ENCODE results near the gene ARPP19. TPM values are rescaled to one million over a fixed set of nuclear protein-coding genes. Genes with fewer than 3 reads are reported as not detected.
"Not testable (repeated sequence)": the region's sequence is repeated elsewhere in the genome, so short reads cannot be mapped to it uniquely, and the experiment has no call there.

The ARPP19 gene
- total and polyA plus RNA-seq, 7 donors, result 134 to 374 (median 256) TPM

DNA sequence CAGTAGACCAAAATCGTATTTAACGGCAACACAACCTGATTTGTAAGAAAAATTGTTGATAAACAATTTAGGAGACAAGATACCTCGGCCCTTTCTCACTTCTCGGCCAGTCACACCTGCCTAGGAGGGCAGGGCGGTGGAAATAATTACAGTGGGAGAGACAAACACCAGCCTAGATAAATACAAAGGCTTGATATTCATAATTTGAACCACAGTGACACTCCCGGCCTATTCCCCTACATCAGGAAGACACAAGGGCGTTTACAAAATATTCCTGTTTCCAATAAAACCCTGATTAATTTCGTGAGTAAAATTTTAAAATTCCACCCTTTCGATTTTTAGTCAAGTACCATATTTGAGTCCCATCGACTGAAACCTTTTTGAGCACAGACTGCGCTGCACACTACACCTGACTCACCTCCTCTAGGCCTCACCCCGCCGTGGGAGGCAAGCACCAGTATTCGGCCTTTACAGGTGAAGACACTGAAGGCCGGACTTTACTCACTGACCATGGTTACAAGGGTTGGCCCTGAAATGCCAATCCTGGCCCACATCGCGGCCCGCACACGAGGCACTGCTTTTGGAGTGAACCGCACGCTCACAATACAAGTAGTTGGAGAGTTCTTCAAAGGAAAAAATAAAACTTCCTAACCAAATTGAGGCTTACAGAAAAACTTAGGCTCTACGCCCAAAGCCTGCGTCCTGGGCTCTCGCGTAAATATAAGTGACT is 794 bp downstream of the ARPP19 start:
- H3K36me3 ChIP-seq (ENCODE audit: insufficient read depth in 1 of 2, low read depth in 1 of 2), result no peaks in the 10 kb centered on the region
- H3K4me1 ChIP-seq, result peaks cover 28% of the 10 kb centered on the region
- intact Hi-C loops (cut with DNase I), result loop anchor here in 1 of 2 donors (5.0 to 10.0 kb wide), 3 partner anchors 41 to 551 kb away; partner anchors contain the start of genes MAPK6 and MYO5A
- ATAC-seq (peak; percentile 45 to 60 (median 56)), DNase-seq (peak in 1 of 2 donors; percentile 61)
- H3K4me3 ChIP-seq, result peak overlapping the region; percentile 88
- no peaks in the 10 kb centered on the region for H3K27me3 ChIP-seq (ENCODE audit: insufficient read depth in 3 of 3, low read length in 2 of 3)
- H3K27ac ChIP-seq, result peak overlapping the region; percentile 91
- TF ChIP-seq, protein P1, sequence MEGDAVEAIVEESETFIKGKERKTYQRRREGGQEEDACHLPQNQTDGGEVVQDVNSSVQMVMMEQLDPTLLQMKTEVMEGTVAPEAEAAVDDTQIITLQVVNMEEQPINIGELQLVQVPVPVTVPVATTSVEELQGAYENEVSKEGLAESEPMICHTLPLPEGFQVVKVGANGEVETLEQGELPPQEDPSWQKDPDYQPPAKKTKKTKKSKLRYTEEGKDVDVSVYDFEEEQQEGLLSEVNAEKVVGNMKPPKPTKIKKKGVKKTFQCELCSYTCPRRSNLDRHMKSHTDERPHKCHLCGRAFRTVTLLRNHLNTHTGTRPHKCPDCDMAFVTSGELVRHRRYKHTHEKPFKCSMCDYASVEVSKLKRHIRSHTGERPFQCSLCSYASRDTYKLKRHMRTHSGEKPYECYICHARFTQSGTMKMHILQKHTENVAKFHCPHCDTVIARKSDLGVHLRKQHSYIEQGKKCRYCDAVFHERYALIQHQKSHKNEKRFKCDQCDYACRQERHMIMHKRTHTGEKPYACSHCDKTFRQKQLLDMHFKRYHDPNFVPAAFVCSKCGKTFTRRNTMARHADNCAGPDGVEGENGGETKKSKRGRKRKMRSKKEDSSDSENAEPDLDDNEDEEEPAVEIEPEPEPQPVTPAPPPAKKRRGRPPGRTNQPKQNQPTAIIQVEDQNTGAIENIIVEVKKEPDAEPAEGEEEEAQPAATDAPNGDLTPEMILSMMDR (IDR thresholded peaks at IDR 0.05), result no peak
- WGBS, 3 donors, result 1 to 2% (median 2%) methylated on average over 25 of the region's 25 CpGs
- H3K9me3 ChIP-seq, result no peaks in the 10 kb centered on the region

DNA sequence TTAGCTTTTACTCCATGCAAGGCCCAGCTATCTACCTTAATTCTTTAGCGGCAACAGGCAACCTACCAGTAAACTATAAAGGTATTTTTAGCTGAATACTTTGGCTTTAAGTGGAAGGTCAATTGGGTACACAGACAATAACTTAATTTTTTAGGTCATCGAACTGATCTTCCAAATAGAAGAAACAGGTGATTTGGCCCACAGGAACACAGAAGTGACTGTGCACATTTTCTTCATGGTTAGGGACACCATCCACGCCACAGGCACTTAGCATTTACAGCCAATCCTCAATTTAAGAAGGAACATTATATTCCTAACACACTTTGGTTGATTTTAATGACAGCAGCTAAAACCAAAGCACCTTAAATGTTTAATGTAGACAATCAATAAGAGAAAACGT is 1.9 kb downstream of the ARPP19 start:
- H3K27ac ChIP-seq, result peak overlapping the region; percentile 91
- intact Hi-C loops (cut with DNase I), result loop anchor here in 1 of 2 donors (5.0 to 10.0 kb wide), 3 partner anchors 40 to 550 kb away; partner anchors contain the start of genes MAPK6 and MYO5A
- no peaks in the 10 kb centered on the region for H3K9me3 ChIP-seq
- DNase-seq (no peak), ATAC-seq (peak in 2 of 4 donors; percentile 36 to 44)
- TF ChIP-seq, protein P1 (IDR thresholded peaks at IDR 0.05), result no peak
- H3K27me3 ChIP-seq (ENCODE audit: insufficient read depth in 3 of 3, low read length in 2 of 3), result no peaks in the 10 kb centered on the region
- H3K4me3 ChIP-seq, result peak overlapping the region; percentile 88
- H3K4me1 ChIP-seq, result peaks cover 30% of the 10 kb centered on the region
- no peaks in the 10 kb centered on the region for H3K36me3 ChIP-seq (ENCODE audit: insufficient read depth in 1 of 2, low read depth in 1 of 2)
- 22 to 33% (median 24%) methylated on average over 4 of the region's 4 CpGs for WGBS, 3 donors

DNA sequence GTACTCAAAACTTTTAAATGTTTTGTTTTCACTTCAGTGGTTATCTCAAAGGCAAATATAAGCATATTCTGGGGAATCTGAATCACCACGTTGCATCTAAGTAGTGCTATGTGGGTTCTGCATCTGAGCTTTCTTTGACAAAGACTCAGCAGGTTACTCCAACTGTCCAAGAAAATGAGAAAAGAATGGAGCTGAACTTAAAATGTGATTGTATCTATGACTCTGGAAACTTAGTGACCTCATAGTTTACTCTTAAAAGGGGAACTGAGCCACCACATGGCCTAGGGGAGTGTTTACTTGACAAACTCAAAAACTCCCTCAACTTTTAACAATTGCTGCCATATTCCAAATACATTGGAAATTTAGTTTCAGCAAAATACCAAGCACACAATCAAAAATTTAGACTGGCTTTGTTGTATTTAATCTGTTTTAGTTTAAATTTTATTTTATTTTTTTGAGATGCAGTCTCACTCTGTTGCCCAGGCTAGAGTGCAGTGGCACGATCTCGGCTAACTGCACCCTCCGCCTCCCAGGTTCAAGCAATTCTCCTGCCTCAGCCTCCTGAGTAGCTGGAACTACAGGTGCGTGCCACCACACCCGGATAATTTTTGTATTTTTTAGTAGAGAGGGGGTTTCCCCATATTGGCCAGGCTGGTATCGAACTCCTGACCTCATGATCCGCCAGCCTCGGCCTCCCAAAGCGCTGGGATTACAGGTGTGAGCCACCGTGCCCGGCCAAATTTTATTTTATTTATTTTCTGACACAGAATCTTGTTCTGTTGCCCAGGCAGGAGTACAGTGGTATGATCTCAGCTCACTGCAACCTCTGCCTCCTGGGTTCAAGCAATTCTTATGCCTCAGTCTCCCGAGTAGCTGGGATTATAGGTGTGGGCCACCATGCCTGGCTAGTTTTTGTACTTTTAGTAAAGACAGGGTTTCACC is 3.1 kb downstream of the ARPP19 start:
- DNase-seq; H3K36me3 ChIP-seq (ENCODE audit: insufficient read depth in 1 of 2, low read depth in 1 of 2); H3K27me3 ChIP-seq (ENCODE audit: insufficient read depth in 3 of 3, low read length in 2 of 3); ATAC-seq; H3K9me3 ChIP-seq: not testable (repeated sequence)
- H3K4me3 ChIP-seq, result peak overlapping the region; percentile 88
- intact Hi-C loops (cut with DNase I), result loop anchor here in 1 of 2 donors (5.0 to 10.0 kb wide), 3 partner anchors 38 to 548 kb away; partner anchors contain the start of genes MAPK6 and MYO5A
- H3K27ac ChIP-seq, result peak overlapping the region; percentile 91
- peaks cover 42% of the 10 kb centered on the region for H3K4me1 ChIP-seq
- whole genome bisulfite sequencing, 3 donors, result 86 to 89% (median 89%) methylated on average over 13 of the region's 13 CpGs

DNA sequence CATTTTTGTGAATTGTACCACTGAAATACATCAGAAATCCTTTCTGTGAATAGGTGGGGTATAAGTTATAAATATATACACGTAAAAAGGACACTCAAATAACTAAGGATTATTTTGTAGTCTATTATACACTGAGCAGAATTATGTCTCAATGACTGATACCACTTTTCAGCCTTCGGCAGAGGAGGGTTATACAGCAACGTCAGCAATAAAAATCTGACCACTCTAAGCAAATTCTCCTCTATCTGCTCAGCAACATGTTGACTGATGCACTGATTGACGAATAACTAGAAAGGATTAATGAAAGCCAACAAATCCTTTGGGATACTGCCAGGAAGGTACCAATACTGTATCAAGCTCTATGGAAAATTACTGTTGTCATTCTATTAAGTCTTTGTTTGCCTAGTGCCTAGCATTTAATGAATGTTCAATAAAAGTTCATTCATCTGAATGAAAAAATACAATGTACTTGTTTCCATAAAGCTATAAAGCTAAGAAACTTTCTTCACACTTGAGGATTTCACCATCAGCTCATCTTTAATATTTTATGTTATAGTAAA is 5.2 kb downstream of the ARPP19 start:
- intact Hi-C loops (cut with DNase I), result loop anchor here in 1 of 2 donors (10.0 kb wide), 1 partner anchor 309 kb away; no protein-coding TSS in a partner anchor
- Histone ChIP-seq H3K4me3 (peak overlapping the region; percentile 88), H3K4me1 (peaks cover 60% of the 10 kb centered on the region), H3K27me3 (ENCODE audit: insufficient read depth in 3 of 3, low read length in 2 of 3) (no peaks in the 10 kb centered on the region), H3K36me3 (ENCODE audit: insufficient read depth in 1 of 2, low read depth in 1 of 2) (no peaks in the 10 kb centered on the region), H3K9me3 (no peaks in the 10 kb centered on the region), H3K27ac (peak overlapping the region; percentile 30)
- no peak for DNase-seq
- TF ChIP-seq, protein P1 (IDR thresholded peaks at IDR 0.05), result no peak
- WGBS, 3 donors, result 36 to 64% (median 43%) methylated on average over 4 of the region's 4 CpGs
- no peak for ATAC-seq

Data from psoas muscle (tissue), 8 donors.